GM19193 (cell line): ENCODE measurements around the gene GZMM.

Source experiments
- POLR2A ChIP-seq: IDR thresholded peaks from 4 replicates; pipeline ENCODE4 v1.6.1; 2011; ENCODE audit not compliant: insufficient read depth, insufficient read length; ENCODE audit errors: extremely low read depth

The GZMM gene

DNA sequence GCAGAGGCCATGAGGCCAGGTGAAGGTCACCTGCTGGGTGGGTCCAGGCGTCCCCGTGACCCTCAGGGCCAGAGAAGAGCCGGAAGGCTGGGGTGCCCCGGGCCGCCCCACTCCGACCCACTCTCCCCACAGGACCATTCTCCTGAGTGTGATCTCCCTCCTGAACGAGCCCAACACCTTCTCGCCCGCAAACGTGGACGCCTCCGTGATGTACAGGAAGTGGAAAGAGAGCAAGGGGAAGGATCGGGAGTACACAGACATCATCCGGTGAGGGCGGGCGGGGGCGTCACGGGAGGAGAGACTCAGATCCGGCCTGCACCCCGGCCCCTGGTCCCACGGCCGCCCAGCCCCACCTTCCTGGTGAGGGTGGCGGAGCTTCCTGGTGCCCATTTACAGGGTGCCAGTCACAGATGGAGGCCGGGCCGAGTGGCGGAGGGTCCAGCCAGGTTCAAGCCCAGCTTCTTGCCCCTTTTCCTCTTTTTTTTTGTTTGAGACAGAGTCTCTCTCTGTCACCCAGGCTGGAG is 6.9 kb upstream of the GZMM start:
- TF ChIP-seq POLR2A, result no peak

- no peak for TF ChIP-seq POLR2A
These were observed 5.0 kb upstream of the GZMM start for GRCh38 chr19:538641-539428.

- TF ChIP-seq POLR2A, result no peak
These were observed 4.3 kb upstream of the GZMM start for GRCh38 chr19:539429-540030.

- TF ChIP-seq POLR2A, result no peak
These were observed 2.8 kb upstream of the GZMM start for GRCh38 chr19:540867-541637.

- no peak for TF ChIP-seq POLR2A
These were observed 2.2 kb upstream of the GZMM start for GRCh38 chr19:541699-542098.

DNA sequence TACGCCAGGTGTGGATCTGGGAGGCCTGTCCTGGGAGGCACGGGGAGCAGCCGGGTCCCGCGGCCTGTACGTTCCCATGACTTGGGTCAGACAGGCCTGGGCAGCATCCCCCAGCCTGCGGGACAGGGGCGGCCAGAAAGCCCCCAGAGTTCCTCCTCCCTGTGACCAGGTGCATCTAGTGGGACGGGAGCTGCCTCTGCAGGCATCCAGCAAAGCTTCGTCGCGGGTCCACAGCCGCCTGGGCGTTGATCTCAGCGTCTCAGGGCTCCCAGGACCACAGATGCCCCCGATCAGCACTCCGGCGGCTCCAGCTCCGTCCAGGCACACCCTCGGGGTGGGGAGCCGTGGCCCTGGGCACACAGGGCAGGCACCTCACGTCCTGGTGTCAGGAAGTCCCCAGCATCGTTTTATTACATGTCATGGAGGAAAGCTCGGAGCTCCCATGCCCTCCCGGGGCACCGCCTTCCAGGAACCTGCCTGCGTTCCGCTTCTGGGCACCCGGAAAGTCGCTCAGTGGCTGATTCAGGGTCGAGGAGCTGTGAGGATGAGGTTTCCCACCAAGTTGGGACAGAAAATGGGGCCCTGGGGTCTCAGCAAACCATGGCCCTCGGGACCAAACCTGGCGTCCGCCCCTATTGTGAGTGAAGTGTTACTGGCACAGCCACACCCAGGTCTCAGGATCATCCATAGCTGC is 1.5 kb upstream of the GZMM start:
- TF ChIP-seq POLR2A, result no peak

DNA sequence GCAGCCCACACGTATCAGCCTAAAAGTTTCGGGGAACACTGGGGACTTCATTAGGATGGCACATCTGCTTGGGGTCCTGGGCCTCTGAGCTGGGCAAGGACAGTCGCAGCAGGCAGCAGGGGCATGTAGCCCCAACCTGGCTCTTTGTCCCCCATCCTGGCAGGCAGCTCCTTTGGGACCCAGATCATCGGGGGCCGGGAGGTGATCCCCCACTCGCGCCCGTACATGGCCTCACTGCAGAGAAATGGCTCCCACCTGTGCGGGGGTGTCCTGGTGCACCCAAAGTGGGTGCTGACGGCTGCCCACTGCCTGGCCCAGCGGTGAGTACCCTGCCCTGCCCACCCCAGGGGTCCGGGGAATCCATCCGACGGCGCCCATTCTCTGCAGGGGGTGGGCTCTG is 3.3 kb downstream of the GZMM start:
- TF ChIP-seq POLR2A, result no peak

DNA sequence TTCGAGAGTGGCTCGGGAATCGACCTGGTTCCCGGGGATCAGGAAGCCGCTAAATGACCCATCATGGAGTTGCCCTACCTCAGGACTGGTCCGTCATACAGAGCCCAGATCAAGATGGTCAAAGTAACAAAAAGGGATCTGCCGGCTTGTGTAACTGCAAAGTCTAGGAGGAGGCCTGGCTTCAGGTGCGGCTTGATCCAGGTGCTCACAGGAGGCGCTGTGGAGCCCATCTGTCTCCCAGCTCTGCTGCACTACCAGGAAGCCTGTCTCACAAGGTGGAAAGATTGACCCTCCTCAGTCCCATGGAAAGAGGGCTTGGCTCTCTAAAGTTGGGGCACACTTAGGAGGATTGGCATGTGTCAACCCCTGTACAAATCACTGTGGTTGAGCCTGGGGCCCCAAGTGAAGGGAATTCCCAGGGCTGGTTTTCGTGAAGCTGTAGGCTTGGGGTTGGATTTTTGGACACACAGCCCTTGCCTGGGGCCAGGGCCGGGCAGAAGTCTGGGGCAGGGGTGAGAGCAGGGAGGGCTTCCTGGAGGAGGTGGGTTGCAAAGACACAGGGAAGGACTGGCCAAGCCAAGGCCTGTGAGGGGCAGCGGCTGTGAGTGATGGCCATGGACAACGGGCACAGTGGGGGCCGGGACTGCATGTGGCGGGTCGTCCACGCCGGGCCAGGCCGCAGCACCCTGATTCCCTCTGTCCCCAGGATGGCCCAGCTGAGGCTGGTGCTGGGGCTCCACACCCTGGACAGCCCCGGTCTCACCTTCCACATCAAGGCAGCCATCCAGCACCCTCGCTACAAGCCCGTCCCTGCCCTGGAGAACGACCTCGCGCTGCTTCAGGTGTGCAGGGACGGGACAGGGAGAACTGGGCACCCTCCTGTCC is 4.2 kb downstream of the GZMM start:
- TF ChIP-seq POLR2A, result no peak

DNA sequence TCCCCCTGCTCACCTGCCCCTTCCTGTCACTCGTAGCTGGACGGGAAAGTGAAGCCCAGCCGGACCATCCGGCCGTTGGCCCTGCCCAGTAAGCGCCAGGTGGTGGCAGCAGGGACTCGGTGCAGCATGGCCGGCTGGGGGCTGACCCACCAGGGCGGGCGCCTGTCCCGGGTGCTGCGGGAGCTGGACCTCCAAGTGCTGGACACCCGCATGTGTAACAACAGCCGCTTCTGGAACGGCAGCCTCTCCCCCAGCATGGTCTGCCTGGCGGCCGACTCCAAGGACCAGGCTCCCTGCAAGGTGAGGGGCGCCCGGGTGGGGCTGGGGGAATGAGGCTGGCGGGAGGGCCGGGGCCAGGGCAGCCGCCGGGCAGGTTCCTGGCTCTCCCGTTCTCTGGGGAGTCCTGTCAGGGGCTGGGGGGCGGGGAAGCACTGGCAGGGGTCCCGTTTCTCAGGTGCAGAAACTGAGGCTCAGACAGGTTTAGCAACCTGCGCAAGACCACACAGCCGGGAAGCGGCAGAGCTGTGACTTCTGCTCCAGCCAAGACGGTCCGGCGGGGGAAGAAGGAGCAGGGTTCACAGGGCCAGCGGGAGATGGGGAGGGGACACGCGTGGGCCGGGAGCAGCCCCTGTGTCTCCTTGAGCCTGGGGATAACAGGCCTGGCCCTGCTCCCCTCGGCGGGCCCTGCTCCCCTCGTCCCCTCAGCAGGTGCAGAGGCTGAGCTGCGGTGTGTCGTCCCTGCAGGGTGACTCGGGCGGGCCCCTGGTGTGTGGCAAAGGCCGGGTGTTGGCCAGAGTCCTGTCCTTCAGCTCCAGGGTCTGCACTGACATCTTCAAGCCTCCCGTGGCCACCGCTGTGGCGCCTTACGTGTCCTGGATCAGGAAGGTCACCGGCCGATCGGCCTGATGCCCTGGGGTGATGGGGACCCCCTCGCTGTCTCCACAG is 5.3 kb downstream of the GZMM start:
- no peak for TF ChIP-seq POLR2A

- no peak for TF ChIP-seq POLR2A
These were observed 11.0 kb downstream of the GZMM start for GRCh38 chr19:554817-555216.

DNA sequence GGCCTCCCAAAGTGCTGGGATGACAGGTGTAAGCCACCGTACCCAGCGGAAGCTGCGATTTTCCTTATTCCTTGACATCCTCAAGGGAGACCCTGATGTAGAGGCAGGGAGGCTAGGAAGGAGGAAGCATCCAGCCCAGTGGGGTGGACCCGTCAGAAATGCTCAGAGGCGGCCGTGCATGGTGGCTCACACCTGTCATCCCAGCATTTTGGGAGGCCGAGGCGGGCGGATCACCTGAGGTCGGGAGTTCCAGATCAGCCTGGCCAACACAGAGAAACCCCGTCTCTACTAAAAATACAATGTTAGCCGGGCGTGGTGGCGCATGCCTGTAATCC is 11.6 kb downstream of the GZMM start:
- no peak for TF ChIP-seq POLR2A

GRCh38 chr19:556611-557382 is 12.9 kb downstream of the GZMM start:
- no peak for TF ChIP-seq POLR2A

DNA sequence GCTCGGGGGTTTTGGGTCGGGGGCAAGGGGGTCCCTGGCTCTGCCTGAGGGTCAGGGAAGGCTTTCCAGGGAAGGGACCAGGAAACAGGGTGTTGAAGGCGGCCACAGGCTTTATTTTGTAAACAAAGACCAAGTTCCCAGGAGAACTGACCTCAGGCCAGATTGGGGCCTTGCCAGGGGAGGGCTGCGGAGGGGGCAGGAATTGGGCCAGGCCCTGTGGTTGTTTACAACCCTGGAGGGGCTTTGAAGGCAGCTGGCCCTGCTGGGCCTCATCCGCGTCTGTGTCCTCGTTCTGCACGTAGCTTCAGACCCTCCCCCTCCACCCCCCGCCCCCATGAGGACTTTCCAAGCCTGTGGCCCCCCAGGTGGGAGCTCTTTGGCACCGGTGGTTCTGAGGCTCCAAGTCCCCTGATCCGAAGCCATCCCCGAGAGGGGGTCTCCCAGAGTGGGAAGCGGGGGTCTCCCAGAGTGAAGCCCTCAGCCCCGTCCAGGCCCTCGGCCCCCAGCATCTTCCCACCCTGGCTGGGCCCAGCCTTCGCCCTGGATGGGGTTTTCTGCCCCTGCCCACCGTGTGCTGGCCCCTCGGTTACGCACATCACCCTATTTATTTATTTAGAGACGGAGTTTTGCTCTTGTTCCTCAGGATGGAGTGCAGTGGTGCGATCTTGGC is 15.1 kb downstream of the GZMM start:
- no peak for TF ChIP-seq POLR2A
